ENCODE measurements around the gene RAB31.

Gene RAB31

DNA sequence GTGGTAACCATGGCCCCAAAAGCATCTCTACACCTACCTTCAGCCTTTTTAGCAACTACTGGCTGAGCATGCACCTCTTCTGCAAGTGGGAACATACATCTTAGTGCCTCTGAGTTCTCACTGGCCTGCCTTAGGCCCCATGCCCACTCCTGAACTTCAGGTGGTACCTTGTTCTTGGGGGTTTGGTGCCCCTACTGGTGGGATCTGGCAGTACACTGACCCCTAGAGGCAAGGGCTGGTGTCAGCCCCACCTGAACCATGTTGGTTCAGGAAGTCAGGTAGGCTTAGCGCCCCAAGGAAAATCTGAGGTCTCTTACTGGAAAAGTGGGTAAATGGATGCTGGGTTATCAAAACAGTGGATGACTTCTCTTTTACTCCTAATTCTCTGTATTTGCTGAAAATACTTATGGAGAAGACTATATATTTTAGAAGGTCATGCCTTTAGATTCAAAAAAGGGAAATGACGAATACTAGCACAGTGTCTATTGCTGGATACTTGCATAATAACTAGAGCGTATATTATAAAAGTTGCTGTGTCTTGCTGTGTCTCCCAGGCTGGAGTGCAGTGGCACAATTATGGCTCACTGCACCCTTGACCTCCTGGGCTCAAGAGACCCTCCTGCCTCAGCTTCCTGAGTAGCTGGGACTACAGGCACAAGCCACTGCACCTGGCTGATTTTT lies 84.6 kb downstream of the RAB31 start:
- DNase-seq = no peak

DNA sequence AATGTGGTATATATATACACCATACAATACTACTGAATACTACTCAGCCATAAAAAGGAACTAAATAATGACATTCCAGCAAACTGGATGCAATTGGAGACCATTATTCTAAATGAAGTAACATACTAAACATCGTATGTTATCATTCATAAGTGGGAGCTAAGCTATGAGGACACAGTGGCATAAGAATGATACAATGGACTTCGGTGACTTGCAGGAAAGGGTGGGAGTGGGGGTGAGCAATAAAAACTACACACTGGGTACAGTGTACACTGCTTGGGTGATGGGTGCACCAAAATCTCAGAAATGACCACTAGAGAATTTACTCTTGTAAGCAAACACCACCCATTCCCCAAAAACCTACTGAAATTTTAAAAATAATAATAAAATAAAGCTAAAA lies 87.9 kb downstream of the RAB31 start:
- DNase-seq = no peak

DNA sequence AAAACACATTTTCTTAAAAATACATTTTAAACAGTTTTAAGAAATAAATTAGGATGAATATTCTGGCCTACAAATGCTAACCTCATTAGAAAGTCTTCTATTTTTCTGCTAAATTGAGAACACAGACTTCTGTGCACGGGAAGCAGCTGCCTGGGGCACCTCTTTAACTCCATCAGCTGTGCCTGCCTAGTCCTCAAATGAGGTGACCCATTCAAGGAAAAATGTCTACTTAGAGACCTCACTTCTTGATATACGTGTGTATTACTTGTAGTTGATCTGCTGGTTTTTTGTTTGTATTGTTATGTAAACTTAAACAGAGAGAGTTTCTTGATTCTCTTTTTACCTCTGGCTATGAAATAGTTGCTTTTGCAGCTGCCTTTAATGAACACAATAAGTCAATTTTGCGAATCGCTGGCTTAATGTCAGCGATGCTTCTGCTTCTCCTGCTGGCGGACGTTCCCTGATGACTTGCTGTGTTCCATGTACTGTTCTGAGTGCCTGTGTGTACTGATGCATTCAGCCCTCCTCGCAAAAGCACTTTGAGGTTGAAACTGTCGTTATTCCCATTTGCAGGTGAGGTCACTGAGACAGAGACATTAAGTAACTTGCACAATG lies 88.9 kb downstream of the RAB31 start:
- no peak for DNase-seq

DNA sequence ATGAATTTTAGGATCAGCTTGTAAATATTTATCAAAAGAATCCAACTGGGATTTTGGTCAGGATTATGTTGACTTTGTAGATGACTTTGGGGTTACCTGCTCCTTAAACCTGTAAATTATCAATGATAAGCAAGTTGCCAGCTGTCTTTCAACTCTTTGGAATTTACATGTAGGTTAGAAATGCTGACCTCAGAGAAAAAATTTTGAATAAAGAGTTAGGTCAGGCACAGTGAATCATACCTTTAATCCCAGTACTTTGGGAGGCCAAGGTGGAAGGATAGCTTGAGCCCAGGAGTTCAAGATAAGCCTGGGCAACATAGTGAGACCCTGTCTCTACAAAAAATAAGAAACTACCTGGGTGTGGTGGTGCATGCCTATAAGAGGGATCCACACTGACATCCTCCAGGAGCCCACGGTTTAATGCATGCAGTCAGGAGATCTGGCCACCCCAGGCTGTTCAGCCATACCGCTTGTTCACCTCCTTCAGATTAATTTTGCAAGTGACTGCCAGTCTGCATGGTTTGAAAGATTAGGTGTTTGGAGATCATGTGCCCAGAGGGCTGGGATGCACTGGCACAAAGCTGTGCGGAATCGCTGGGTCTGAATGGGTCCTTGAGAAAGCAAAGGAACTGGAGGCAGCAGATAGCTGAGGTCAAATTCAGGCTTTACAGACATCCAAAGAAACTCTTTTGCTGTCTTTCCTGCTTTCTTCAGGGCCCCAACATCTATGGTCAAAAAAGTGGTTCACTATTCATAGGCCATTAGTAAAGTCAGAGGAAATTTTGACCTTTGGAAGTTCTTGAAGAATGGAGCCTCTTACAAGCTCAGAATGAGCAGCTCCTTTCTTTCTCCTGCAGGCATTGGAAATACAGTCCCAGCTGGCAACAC lies 94.3 kb downstream of the RAB31 start:
- no peak for DNase-seq

DNA sequence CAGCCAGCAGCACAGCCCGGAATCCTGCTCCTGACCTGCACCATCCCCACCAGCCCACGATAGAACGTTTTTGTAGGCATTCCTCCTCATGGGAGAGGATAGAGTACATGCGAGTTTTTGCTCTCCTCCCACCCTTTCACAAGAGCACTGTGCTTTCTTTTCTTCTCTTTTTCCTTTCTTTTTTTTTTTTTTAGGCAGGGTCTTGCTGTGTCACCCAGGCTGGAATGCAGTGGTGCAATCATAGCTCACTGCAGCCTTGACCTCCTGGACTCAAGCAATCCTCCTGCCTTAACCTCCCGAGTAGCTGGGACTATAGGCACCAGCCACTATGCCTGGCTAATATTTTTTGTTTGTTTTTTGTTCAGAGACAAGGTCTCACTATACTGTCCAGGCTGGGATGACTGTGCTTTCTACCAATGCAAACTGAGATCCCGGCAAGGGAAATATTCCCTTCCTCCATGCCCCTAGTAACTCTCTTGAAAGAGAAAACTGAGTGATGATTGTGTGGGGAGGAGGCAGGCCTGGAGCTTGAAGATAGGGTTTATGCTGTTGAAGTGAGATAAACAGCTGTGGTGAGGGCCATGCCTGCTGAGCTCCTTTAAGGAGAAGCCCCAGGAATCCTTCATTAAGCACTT lies 95.1 kb downstream of the RAB31 start:
- no peak for DNase-seq

DNA sequence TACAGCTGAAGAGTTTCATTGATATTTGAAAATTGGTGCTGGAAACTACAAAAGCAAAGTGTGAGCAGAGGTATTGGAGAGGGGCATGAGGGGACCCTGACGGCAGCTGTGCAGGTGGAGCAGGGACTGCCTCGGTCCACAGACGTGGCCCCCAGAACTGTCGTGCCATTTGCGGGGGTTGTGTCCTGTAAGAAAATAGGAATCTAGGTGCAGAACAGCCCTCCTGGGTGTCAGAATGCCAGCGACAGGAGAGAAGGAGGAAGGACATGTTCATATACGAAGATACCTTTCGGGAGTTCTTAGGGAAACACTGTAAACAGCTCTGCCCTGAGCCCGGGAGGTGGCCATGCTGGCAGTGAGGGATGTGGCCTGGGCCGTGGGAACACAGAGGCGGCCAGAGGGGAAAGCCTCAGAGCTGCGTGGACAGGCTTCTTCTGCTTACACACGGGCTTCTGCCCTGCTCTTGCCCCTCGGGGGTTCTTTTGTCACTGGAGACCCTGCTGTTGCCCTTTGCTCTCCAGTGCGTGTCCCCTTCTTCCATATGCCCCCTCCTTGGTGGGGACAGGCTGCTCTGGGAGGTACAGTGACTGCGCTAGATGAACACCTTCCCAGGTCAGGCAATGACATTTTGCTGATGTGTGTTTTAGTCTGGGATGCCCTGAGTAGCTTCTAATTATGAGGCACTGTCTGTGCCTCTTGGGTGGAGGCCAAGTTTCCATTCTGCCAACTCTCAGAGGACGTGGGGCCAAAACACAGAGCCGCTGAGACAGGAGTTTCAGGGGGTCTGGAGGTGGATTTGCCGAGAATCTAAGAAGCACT lies 95.8 kb downstream of the RAB31 start:
- DNase-seq = no peak

DNA sequence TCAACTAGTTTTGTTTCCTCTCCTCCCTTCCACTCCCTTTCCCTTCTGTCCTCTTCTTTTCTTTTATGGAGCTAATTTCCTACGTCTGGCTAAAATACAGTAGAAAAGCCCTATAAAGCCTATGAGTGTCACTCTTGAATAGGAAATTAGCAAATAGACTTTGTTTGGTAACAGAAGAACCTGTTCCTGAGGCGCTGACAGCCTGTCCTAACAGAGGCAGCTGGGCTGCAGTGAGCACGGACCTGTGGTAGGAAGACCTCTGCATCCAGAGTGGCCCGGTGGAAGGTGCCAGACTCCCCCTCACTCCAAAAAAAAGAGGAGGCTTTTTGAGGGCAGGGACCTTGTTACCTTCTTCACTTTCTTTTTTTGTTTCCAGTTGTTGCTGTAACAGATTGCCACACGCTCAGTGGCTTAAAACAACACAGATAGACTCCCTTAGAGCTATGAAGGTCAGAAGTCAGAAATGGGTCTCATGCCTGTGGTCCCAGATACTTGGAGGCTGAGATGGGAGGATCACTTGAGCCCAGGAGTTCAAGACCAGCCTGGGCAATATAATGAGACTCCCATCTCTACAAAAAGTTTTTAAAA lies 96.5 kb downstream of the RAB31 start:
- DNase-seq = no peak

DNA sequence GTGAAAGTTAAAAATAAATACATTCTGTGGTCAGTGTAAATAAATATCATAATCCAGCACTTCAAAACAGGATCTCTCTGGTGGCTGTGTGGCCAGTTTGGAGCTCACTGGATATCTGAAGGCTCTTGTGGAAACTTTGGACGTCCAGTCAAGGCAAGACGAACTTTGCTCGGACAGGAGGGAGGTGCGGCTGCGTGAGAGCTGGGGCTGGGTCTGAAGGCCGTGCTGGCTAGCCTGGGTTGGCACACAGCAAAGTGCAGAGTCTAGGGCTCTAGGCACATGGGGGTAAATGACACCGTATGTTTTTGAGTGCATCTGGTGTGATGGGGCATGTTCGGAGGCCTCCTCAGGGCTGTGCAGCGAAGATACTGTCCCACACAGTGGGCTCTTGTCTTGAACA lies 98.8 kb downstream of the RAB31 start:
- no peak for DNase-seq

DNA sequence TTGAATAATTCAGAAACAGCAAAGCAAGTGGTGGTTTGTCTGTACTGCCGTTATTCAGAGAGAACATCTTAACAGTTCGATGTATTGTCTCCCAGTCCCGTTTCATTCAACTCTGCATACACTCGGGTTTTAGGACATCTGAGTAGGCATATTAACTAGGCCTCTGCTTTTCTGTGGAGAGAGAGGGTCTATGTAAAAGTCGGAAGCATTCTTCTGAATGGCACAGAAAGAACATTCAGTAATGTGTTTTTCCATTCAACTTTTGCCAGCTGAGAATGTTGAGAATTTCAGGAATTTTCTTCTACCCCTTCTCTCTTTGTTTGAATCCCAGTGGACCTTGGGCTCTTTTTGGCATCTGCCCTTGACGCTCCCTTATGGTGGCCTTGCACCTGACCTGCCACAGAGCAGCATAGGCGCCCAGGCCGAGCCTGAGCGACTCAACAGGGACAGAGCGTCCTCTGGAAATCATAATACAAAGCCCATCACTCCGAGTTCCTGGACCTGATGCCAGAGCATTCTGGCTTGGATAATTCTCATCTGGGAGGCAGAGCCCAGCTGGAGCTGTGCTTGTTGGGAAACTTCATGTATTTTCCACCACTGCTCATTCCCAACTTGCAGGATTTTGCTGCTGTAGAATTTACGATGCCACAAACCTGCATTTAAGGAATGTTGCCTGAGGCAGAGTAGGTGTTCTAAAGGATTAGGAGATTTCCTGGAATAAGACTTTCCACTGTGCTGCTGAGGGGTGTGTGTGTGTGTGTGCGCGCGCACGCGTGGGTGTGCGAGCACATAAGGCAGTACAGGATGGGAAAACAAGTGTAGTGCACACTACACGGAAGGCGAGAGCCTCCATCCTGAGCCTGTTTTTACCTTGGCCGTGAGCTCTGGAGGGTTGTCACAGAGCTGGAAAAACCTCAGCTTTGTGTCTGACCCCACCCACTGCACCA lies 100.5 kb downstream of the RAB31 start:
- DNase-seq = no peak

DNA sequence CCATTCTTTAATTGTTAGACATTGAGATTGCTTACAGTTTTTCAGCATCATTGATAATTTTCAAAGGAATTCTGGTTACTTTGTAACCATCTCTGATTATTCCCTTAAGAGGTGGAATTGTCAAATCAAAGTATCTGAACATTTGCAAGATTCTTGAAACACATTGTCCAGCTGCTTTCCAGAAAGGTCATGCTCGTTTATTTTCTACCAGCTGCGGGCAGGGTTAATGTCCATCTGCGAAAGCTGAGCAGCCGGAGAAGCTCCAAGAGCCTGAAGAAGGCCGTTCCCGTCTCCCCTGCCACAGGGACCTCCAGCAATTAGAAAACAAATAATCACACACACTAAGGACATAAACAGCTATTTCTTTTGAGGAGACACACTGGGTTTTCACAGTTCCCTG lies 101.6 kb downstream of the RAB31 start:
- no peak for DNase-seq

DNA sequence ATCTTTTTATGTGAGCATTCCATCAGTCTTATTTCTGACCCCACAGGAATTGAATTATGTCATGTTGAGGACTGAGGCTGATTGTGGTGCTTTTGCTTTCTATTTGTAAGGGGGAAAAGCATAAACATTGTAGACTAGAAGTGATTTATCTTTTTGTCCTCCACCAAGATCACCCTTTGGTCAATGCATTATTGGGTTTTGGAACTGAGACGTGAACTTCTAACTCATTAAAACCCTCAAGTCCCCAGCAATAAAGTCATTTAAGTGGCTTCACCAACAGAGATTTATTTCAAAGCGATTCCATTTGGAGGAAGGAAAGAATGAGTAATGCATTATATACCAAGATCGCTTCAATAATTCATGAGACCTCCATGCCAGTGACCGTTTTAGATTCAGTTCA lies 102.2 kb downstream of the RAB31 start:
- DNase-seq = no peak

DNA sequence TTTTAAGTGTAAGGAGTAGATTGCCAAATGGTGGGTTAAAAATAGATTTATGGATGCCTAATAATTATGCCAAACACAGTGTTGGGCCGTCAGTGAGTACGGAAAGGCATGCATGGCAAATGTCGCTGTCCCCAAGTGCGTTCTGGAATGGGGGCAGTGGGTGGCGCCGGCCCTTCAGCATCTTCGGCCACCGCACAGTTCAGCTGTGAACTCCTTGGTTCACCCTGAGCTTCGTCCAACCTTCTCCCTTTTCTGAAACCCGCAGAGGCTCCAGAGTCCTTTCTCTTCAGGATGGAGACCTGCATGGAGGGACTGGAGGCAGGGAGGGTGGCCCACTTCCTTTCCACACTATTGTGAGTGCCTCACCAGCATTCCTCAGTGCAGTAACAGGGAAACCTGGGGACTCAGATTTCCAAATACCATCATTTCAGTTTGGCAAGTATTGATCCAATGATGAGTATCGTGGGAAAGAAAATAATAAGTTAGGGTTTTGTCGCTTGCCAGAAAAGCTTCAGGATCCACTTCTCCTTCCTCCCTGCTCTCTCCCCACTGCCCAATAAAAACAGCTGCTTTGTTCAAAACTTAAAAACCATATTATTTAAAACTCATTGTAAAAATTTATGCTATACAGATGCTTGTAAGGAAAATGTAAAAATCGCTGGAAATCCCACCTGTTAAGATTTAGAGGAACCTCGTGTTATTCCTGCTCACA lies 103.0 kb downstream of the RAB31 start:
- DNase-seq = no peak

DNA sequence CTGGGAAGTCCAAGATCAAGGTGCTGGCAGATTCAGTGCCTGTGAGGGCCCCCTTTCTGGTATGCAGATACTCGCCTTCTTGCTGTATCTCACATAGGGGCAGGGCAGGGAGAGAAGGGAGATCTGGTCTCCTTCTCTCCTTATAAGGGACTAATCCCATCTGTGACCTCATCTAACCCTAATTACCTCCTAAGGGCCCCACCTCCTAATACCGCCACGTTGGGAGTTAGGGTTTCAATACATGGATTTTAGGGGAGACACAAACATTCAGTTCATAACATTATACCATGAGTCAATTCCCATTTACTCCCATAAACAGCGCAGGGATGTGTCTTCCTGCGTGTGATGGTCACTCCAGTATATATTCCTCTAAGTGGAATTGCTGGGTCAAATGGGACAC lies 103.9 kb downstream of the RAB31 start:
- no peak for DNase-seq

DNA sequence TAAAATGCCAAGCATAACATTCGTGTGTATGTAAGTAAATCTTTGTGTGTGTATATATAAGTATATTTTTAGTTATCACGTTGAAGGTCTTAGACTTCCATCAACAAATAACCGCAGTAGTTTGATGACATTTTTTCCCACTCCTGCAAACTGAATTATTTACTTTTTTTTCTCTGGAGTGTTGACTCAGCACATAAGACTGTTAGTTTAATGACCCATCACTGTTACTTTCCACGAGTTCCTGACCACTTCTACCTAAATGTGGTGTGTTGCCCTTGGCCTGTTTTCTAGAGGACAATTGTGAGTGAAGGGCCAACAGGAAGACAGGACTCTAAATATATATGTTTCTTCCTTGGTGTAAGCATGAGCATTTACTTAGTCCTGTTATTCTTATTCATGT lies 106.3 kb downstream of the RAB31 start:
- no peak for DNase-seq

DNA sequence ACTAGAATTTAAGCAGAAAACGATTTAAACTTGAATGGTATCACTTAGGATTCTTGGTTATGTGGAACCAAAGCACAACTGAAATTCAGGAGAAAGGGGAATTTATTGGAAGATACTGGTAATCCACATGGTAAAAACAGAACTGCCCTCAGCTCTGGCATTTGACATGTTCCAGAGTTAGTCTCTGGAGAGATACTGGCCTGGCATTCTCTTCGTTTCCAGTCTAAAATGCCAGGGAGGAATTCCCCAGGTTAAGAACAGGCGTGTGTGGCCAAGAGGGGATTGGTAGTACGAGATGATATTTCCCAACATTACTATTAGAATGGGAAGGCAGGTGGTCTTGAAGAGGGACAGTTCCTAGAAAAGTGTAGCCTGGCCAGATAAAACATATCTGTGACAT lies 109.2 kb downstream of the RAB31 start:
- DNase-seq = no peak

DNA sequence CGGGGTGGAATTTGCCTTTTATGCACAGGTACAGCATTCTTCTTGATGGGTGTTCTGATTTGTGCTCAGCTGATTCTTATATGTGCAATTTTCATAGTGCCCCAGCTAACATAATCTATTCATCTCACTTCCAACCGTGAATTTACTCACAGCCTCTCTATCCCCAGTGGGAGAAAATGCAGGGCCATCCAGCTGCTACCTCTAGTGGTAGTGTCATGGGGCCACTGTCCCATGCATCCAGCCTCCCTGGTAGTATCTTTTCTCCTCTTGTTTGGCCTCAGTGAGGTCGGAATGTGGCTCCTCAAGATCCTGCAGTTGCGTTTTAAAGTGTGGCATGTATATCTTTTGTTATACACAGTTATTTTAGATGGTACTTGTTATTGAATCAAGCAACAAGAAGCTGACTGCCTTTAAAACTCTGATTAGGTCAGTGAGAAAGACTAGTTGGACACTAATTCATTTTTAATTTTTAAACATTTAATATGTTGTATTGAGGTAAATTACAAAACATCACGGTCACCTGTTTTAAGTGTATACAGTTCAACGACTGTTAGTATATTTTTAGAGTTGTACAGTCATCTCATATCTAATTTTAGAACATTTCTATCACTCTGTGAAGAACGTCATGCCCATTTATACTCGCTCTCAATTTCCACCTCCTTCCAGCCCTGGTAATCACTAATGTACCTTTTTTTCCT lies 109.8 kb downstream of the RAB31 start:
- no peak for DNase-seq

DNA sequence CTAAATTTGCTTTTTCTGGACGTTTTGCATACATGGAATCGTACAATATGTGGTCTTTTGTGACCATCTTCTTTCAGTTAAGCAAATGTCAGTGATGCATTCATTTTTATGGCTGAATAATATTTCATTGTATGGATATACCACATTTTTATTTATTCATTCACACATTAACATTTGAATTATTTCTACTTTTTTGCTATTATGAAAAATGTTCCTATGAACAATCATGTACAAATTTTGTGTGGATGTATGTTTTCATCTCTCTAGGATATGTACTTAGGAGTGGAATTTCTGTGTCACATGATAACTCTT lies 110.3 kb downstream of the RAB31 start:
- no peak for DNase-seq

DNA sequence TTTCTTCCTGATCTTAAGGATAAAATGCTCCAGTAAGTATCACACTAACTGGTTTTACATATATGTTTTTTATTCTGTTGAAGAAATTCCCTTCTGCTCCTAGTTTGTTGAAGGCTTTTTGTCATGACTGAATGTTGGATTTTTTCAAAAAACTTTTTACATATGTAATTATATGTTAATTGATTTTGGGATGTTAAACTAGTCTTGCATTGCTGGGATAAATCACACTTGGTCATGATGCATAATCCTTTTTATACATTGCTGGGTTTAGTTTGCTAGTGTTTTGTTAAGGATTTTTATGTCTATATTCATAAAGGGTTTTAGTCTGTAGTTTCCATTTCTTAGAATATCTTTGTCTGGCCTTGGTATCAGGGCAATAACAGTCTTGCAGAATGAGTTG lies 112.0 kb downstream of the RAB31 start:
- no peak for DNase-seq

DNA sequence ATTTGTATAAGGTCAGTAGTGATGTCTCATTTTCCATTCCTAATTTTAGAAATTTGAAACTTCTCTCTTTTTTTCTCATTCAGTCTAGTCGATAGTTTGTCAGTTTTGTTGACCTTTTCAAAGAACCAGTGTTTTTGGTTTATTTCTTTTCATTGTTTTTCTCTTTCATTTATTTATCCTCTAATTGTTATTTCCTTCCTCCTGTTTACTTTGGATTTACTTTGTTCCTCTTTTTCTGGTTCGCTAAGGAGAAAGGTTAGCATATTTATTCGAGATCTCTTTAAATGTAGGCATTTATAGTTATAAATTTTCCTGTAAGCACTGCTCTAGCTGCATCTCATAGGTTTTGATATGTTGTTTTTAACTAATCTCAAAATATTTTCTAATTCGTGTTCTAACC lies 112.6 kb downstream of the RAB31 start:
- no peak for DNase-seq
